Vagina (tissue), 2 donors: ENCODE results near the gene FTH1.

Experiments
- POLR2A ChIP-seq, 2 donors: fragments of 450-650 bp; IDR thresholded peaks; one replicate each; pipeline ENCODE4 v1.6.1; 2017; ENCODE audit warnings: antibody characterized with exemption in 2 of 2, mild to moderate bottlenecking in 2 of 2, moderate library complexity in 2 of 2
- TF ChIP-seq, protein P1 (sequence below), 3 experiments: fragments of 450-650 bp in 2 of 3; fragments of 200-600 bp in 1 of 3; sonication (generic) in 1 of 3; IDR thresholded peaks; one replicate each; pipeline ENCODE4 v1.5.1; 2017 to 2019; ENCODE audit warnings: antibody characterized with exemption in 3 of 3, mild to moderate bottlenecking in 2 of 3, moderate library complexity in 2 of 3

DNA sequence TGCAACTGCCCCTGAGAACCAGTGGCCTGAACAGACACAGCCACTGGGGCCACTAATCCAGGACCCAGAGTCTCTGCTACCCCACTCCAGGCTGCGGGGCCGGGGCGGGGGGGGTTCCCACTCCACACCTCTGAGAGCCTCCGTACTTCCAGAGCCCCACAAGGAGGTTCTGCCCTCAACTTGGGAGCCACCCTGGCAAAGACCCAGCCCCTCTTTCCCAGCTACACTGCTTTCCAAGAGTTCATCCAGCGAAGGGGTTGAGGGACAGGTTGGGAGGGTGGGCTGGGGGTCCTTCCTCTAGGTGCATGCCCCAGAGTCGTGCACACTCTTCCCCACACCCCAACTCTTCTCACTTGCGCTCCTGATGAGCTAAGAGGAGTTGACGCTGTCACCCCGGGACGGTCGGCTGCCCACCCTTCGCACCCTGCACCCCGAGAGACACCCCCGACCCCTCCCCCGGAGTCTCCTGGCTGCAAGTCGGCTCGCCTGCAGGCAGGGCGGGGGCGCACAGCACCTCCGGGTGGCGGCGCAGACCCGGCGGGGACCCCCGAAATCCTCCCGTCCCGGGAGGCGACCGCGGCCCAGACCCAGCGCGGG is 50.6 kb downstream of the FTH1 start:
- no peak for TF ChIP-seq POLR2A (IDR thresholded peaks at IDR 0.05)
- TF ChIP-seq, protein P1, sequence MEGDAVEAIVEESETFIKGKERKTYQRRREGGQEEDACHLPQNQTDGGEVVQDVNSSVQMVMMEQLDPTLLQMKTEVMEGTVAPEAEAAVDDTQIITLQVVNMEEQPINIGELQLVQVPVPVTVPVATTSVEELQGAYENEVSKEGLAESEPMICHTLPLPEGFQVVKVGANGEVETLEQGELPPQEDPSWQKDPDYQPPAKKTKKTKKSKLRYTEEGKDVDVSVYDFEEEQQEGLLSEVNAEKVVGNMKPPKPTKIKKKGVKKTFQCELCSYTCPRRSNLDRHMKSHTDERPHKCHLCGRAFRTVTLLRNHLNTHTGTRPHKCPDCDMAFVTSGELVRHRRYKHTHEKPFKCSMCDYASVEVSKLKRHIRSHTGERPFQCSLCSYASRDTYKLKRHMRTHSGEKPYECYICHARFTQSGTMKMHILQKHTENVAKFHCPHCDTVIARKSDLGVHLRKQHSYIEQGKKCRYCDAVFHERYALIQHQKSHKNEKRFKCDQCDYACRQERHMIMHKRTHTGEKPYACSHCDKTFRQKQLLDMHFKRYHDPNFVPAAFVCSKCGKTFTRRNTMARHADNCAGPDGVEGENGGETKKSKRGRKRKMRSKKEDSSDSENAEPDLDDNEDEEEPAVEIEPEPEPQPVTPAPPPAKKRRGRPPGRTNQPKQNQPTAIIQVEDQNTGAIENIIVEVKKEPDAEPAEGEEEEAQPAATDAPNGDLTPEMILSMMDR (IDR thresholded peaks at IDR 0.05) = no peak
